SJCRH30 (cell line): ENCODE results near the gene LRRC46. TPM values are rescaled to one million over a fixed set of nuclear protein-coding genes. Genes with fewer than 3 reads are reported as not detected.

Experiments used
- DNase-seq, 2 experiments: peaks; one replicate each; pipeline ENCODE4 v3.0.0-alpha.2; 2015 to 2020
- H3K27ac ChIP-seq: fragments of 250-450 bp; sonication (Bioruptor Pico); 2 replicates; pipeline ENCODE4 v1.5.1; 2020; ENCODE audit warnings: mild to moderate bottlenecking, moderate library complexity
- H3K27me3 ChIP-seq: fragments of 250-450 bp; sonication (Bioruptor Pico); 2 replicates; pipeline ENCODE4 v1.5.1; 2020; ENCODE audit warnings: mild to moderate bottlenecking, moderate library complexity
- H3K36me3 ChIP-seq: fragments of 250-450 bp; sonication (Bioruptor Pico); 2 replicates; pipeline ENCODE4 v1.5.1; 2020; ENCODE audit warnings: mild to moderate bottlenecking, moderate library complexity
- H3K4me1 ChIP-seq: fragments of 250-450 bp; sonication (Bioruptor Pico); 2 replicates; pipeline ENCODE4 v1.5.1; 2020; ENCODE audit warnings: mild to moderate bottlenecking, moderate library complexity
- H3K4me3 ChIP-seq: fragments of 250-450 bp; sonication (Bioruptor Pico); 2 replicates; pipeline ENCODE4 v1.5.1; 2020; ENCODE audit warnings: mild to moderate bottlenecking, moderate library complexity
- H3K9me3 ChIP-seq: fragments of 250-450 bp; sonication (Bioruptor Pico); replicated peaks from 2 replicates; pipeline ENCODE4 v1.5.1; 2020; ENCODE audit warnings: mild to moderate bottlenecking, moderate library complexity
- total RNA-seq: library from RNA; depleted of rRNA; stranded (reverse); fragments of >200 nt; shearing (Covaris generic); gene quantifications from 2 replicates; pipeline ENCODE4 v1.2.3, GENCODE V29; 2014; rRNA removed

LRRC46 gene
- total RNA-seq, 1 experiment from 2014 or later = 0.34 TPM

- Histone ChIP-seq H3K36me3 (no peaks in the 10 kb centered on the region), H3K4me1 (no peaks in the 10 kb centered on the region), H3K27me3 (peaks cover 50% of the 10 kb centered on the region), H3K9me3 (no peaks in the 10 kb centered on the region), H3K27ac (no peak overlapping the region), H3K4me3 (no peak overlapping the region)
- DNase-seq = peak; percentile 34 to 39
These were observed 48.4 kb downstream of the LRRC46 start for GRCh38 chr17:47879776-47880454.

- DNase-seq = no peak
- H3K4me1 ChIP-seq = no peaks in the 10 kb centered on the region
- H3K27me3 ChIP-seq = peaks cover 54% of the 10 kb centered on the region
- no peaks in the 10 kb centered on the region for H3K9me3 ChIP-seq
- no peak overlapping the region for H3K4me3 ChIP-seq
- H3K27ac ChIP-seq = no peak overlapping the region
- no peaks in the 10 kb centered on the region for H3K36me3 ChIP-seq
These were observed 50.8 kb downstream of the LRRC46 start for GRCh38 chr17:47882247-47882646.

GRCh38 chr17:47882695-47883588, 51.5 kb downstream of the LRRC46 start:
- Histone ChIP-seq H3K9me3 (no peaks in the 10 kb centered on the region), H3K4me3 (no peak overlapping the region), H3K27me3 (peaks cover 47% of the 10 kb centered on the region), H3K27ac (no peak overlapping the region), H3K36me3 (no peaks in the 10 kb centered on the region), H3K4me1 (no peaks in the 10 kb centered on the region)
- no peak for DNase-seq

GRCh38 chr17:47883589-47884426, 52.3 kb downstream of the LRRC46 start:
- no peaks in the 10 kb centered on the region for H3K36me3 ChIP-seq
- H3K4me3 ChIP-seq = no peak overlapping the region
- no peaks in the 10 kb centered on the region for H3K4me1 ChIP-seq
- no peak overlapping the region for H3K27ac ChIP-seq
- peaks cover 38% of the 10 kb centered on the region for H3K27me3 ChIP-seq
- DNase-seq = no peak
- H3K9me3 ChIP-seq = no peaks in the 10 kb centered on the region

- no peaks in the 10 kb centered on the region for H3K9me3 ChIP-seq
- no peaks in the 10 kb centered on the region for H3K4me1 ChIP-seq
- no peak for DNase-seq
- H3K27ac ChIP-seq = no peak overlapping the region
- H3K4me3 ChIP-seq = no peak overlapping the region
- no peaks in the 10 kb centered on the region for H3K36me3 ChIP-seq
- peaks cover 35% of the 10 kb centered on the region for H3K27me3 ChIP-seq
These were observed 52.9 kb downstream of the LRRC46 start for GRCh38 chr17:47884427-47884740.

GRCh38 chr17:47884905-47885730, 53.6 kb downstream of the LRRC46 start:
- no peak overlapping the region for H3K4me3 ChIP-seq
- H3K27me3 ChIP-seq = peaks cover 35% of the 10 kb centered on the region
- no peaks in the 10 kb centered on the region for H3K9me3 ChIP-seq
- DNase-seq = no peak
- no peaks in the 10 kb centered on the region for H3K36me3 ChIP-seq
- no peak overlapping the region for H3K27ac ChIP-seq
- H3K4me1 ChIP-seq = no peaks in the 10 kb centered on the region

Other genes starting within 250 kb of the LRRC46 start
- 530 and 537 TPM in 2 replicates for gene KPNB1, start 181.8 kb upstream of the LRRC46 start, total RNA-seq
- gene TBKBP1, start 137.5 kb upstream of the LRRC46 start, total RNA-seq = 14.4 and 15.6 TPM in 2 replicates
- gene TBX21, start 98.4 kb upstream of the LRRC46 start, total RNA-seq = not detected in 2 replicates
- 8.3 and 10.5 TPM in 2 replicates for gene OSBPL7, start 9.9 kb upstream of the LRRC46 start, total RNA-seq
- gene MRPL10, start 129 bp upstream of the LRRC46 start, total RNA-seq = 45.1 and 46.7 TPM in 2 replicates
- 8.0 and 12.9 TPM in 2 replicates for gene SCRN2, start 9.6 kb downstream of the LRRC46 start, total RNA-seq
- not detected in 2 replicates for gene SP6, start 19.5 kb downstream of the LRRC46 start, total RNA-seq
- gene SP2, start 64.6 kb downstream of the LRRC46 start, total RNA-seq = 3.7 and 3.9 TPM in 2 replicates
- gene PNPO, start 109.9 kb downstream of the LRRC46 start, total RNA-seq = 9.7 and 10.4 TPM in 2 replicates
- not detected in 2 replicates for gene PRR15L, start 126.2 kb downstream of the LRRC46 start, total RNA-seq
- gene CDK5RAP3, start 139.4 kb downstream of the LRRC46 start, total RNA-seq = 47.0 and 64.2 TPM in 2 replicates
- 0.32 TPM in 1 of 2 replicates, not detected in the other for gene COPZ2, start 206.1 kb downstream of the LRRC46 start, total RNA-seq
- gene NFE2L1, start 216.7 kb downstream of the LRRC46 start, total RNA-seq = 75.1 and 78.1 TPM in 2 replicates